Vagina (tissue), 2 donors: ENCODE results near the gene INHBE. TPM values are rescaled to one million over a fixed set of nuclear protein-coding genes. Genes with fewer than 3 reads are reported as not detected.
"Not testable (repeated sequence)": the region's sequence is repeated elsewhere in the genome, so short reads cannot be mapped to it uniquely, and the experiment has no call there.

Experiments used
- DNase-seq, 2 donors: peaks; one replicate each; pipeline ENCODE4 v3.0.0-alpha.2; 2017; ENCODE audit errors: extremely low spot score in 2 of 2
- H3K27ac ChIP-seq: fragments of 200-600 bp; sonication (generic); one replicate; pipeline ENCODE4 v1.5.1; 2019
- H3K27me3 ChIP-seq: fragments of 200-600 bp; sonication (generic); one replicate; pipeline ENCODE4 v1.5.1; 2019
- H3K36me3 ChIP-seq, 2 donors: fragments of 200-600 bp; sonication (generic); one replicate each; pipeline ENCODE4 v1.5.1; 2017 to 2019
- H3K4me1 ChIP-seq: fragments of 200-600 bp; sonication (generic); one replicate; pipeline ENCODE4 v1.5.1; 2019
- H3K4me3 ChIP-seq, 2 donors: fragments of 200-600 bp; sonication (generic); 1 replicate in 1 of 2; 2 replicates in 1 of 2; pipeline ENCODE4 v1.5.1; 2016 to 2019
- H3K9me3 ChIP-seq: fragments of 200-600 bp; sonication (generic); one replicate; pipeline ENCODE4 v1.5.1; 2019
- CTCF ChIP-seq, 3 experiments: fragments of 450-650 bp in 2 of 3; fragments of 200-600 bp in 1 of 3; sonication (generic) in 1 of 3; IDR thresholded peaks; one replicate each; pipeline ENCODE4 v1.5.1; 2017 to 2019; ENCODE audit warnings: antibody characterized with exemption in 3 of 3, mild to moderate bottlenecking in 2 of 3, moderate library complexity in 2 of 3
- POLR2A ChIP-seq, 2 donors: fragments of 450-650 bp; IDR thresholded peaks; one replicate each; pipeline ENCODE4 v1.6.1; 2017; ENCODE audit warnings: antibody characterized with exemption in 2 of 2, mild to moderate bottlenecking in 2 of 2, moderate library complexity in 2 of 2
- POLR2AphosphoS5 ChIP-seq, 2 donors: sonication (generic); formaldehyde crosslinking; IDR thresholded peaks; one replicate each; pipeline ENCODE4 v1.9.0; 2017; ENCODE audit warnings: antibody characterized with exemption in 2 of 2, mild to moderate bottlenecking in 2 of 2, low read depth in 1 of 2; ENCODE audit not compliant: insufficient read depth in 1 of 2
- intact Hi-C: fragments of 100-400 bp; cut with DNase I; formaldehyde crosslinking; loops from one replicate; pipeline ENCODE4 v1.15.1; 2023
- total RNA-seq: library from RNA; depleted of rRNA; stranded (reverse); fragments of >200 nt; gene quantifications from one replicate; pipeline ENCODE4 v1.2.3, GENCODE V29; 2016

Gene INHBE
- not detected for total RNA-seq

GRCh38 chr12:57454566-57455373 is at the start of gene INHBE:
Gene INHBE, plus strand, starts transcription at chr12:57455307. Its CDS starts 230 bp downstream, at chr12:57455537.
- no peaks in the 10 kb centered on the region for H3K27me3 ChIP-seq
- TF ChIP-seq POLR2A (IDR thresholded peaks at IDR 0.05) = no peak
- TF ChIP-seq POLR2AphosphoS5 (IDR thresholded peaks at IDR 0.05; ENCODE audit: insufficient read depth in 1 of 2, low read depth in 1 of 2) = no peak
- TF ChIP-seq CTCF (IDR thresholded peaks at IDR 0.05) = no peak
- H3K36me3 ChIP-seq = no peaks in the 10 kb centered on the region
- H3K4me1 ChIP-seq = no peaks in the 10 kb centered on the region
- intact Hi-C loops = loop anchor here (5.0 to 10.0 kb wide), 2 partner anchors 150 to 192 kb away; no protein-coding TSS in a partner anchor
- H3K9me3 ChIP-seq = no peaks in the 10 kb centered on the region
- DNase-seq = peak in 1 of 2 donors; percentile 77
- H3K4me3 ChIP-seq = no peak within 1 kb of the TSS
- H3K27ac ChIP-seq = no peak within 1 kb of the TSS

GRCh38 chr12:57410534-57410933 is 44.6 kb upstream of the INHBE start:
- H3K4me3 ChIP-seq = no peak overlapping the region
- no peaks in the 10 kb centered on the region for H3K27me3 ChIP-seq
- H3K4me1 ChIP-seq = peaks cover 3% of the 10 kb centered on the region
- H3K27ac ChIP-seq = no peak overlapping the region
- TF ChIP-seq POLR2A (IDR thresholded peaks at IDR 0.05) (no peak), POLR2AphosphoS5 (IDR thresholded peaks at IDR 0.05; ENCODE audit: insufficient read depth in 1 of 2, low read depth in 1 of 2) (no peak), CTCF (IDR thresholded peaks at IDR 0.05) (no peak)
- no peaks in the 10 kb centered on the region for H3K36me3 ChIP-seq
- intact Hi-C loops = no loop called here
- H3K9me3 ChIP-seq = no peaks in the 10 kb centered on the region
- no peak for DNase-seq

GRCh38 chr12:57414160-57414559 is 40.9 kb upstream of the INHBE start:
- H3K27ac ChIP-seq, H3K36me3 ChIP-seq, H3K4me3 ChIP-seq, H3K27me3 ChIP-seq, intact Hi-C loops, H3K9me3 ChIP-seq: not testable (repeated sequence)
- H3K4me1 ChIP-seq = peaks cover 17% of the 10 kb centered on the region
- peak in 1 of 2 donors; percentile 5 for DNase-seq

GRCh38 chr12:57415088-57415487 is 40.0 kb upstream of the INHBE start:
- intact Hi-C loops = no loop called here
- no peak for DNase-seq
- Histone ChIP-seq H3K9me3 (no peaks in the 10 kb centered on the region), H3K4me1 (peaks cover 17% of the 10 kb centered on the region), H3K36me3 (no peaks in the 10 kb centered on the region), H3K4me3 (no peak overlapping the region), H3K27me3 (no peaks in the 10 kb centered on the region), H3K27ac (no peak overlapping the region)
- no peak for TF ChIP-seq POLR2A (IDR thresholded peaks at IDR 0.05)
- TF ChIP-seq CTCF (IDR thresholded peaks at IDR 0.05) = no peak
- TF ChIP-seq POLR2AphosphoS5 (IDR thresholded peaks at IDR 0.05; ENCODE audit: insufficient read depth in 1 of 2, low read depth in 1 of 2) = no peak

- no peaks in the 10 kb centered on the region for H3K36me3 ChIP-seq
- no peak for TF ChIP-seq POLR2A (IDR thresholded peaks at IDR 0.05)
- no peak for TF ChIP-seq POLR2AphosphoS5 (IDR thresholded peaks at IDR 0.05; ENCODE audit: insufficient read depth in 1 of 2, low read depth in 1 of 2)
- TF ChIP-seq CTCF (IDR thresholded peaks at IDR 0.05) = no peak
- intact Hi-C loops = no loop called here
- no peaks in the 10 kb centered on the region for H3K9me3 ChIP-seq
- peaks cover 17% of the 10 kb centered on the region for H3K4me1 ChIP-seq
- H3K27me3 ChIP-seq = no peaks in the 10 kb centered on the region
- no peak for DNase-seq
- no peak overlapping the region for H3K27ac ChIP-seq
- no peak overlapping the region for H3K4me3 ChIP-seq
Measured at GRCh38 chr12:57416039-57416996, 38.8 kb upstream of the INHBE start.
